Tracheal epithelial cell (primary cell): ENCODE results near the gene TOB1. TPM values are rescaled to one million over a fixed set of nuclear protein-coding genes. Genes with fewer than 3 reads are reported as not detected.

ENCODE experiments used
- total RNA-seq: library from RNA; depleted of rRNA; stranded (reverse); fragments of >200 nt; gene quantifications from 2 replicates; pipeline ENCODE4 v1.2.1, GENCODE V29; 2014

TOB1 gene, protein sequence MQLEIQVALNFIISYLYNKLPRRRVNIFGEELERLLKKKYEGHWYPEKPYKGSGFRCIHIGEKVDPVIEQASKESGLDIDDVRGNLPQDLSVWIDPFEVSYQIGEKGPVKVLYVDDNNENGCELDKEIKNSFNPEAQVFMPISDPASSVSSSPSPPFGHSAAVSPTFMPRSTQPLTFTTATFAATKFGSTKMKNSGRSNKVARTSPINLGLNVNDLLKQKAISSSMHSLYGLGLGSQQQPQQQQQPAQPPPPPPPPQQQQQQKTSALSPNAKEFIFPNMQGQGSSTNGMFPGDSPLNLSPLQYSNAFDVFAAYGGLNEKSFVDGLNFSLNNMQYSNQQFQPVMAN
- 16.1 and 17.9 TPM in 2 replicates for total RNA-seq

DNA sequence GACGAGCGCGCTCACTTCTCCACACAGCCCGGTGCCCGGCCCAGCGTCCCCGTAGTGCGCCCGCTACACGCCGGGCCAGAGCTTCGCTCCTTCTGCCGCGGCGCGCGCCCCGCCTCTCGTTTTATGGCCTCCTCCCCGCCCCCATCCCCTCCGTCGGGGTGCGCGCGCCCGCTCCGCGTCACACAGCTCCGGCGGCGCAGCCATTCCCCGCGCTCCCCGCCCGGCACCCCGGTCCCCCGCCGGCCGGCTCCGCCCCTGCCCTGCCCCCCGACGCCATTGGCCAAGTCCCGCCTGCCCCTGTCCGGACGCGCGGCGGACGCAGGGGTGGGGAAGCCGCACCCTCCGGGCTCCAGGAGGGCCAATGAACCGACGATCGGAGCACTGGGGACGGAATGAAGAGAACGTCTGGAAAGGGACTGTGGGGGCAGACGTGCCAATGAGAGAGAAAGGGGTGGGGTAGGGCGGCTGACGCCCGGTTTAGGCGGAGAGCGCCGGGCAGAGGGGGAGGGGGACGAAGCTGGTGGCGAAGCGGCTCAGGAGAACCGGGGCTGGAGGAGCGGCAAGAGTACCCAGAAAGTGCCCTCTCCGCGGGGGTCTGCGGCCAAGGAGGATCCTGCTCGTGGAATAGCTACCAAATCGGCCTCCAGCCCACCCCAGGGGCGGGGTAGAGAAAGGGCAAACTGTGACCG is at the start of gene TOB1:
TOB1 (minus strand) TSS at position 94 of the 689 bp plus-strand sequence. CDS start 2,337 bp downstream, outside the sequence.

DNA sequence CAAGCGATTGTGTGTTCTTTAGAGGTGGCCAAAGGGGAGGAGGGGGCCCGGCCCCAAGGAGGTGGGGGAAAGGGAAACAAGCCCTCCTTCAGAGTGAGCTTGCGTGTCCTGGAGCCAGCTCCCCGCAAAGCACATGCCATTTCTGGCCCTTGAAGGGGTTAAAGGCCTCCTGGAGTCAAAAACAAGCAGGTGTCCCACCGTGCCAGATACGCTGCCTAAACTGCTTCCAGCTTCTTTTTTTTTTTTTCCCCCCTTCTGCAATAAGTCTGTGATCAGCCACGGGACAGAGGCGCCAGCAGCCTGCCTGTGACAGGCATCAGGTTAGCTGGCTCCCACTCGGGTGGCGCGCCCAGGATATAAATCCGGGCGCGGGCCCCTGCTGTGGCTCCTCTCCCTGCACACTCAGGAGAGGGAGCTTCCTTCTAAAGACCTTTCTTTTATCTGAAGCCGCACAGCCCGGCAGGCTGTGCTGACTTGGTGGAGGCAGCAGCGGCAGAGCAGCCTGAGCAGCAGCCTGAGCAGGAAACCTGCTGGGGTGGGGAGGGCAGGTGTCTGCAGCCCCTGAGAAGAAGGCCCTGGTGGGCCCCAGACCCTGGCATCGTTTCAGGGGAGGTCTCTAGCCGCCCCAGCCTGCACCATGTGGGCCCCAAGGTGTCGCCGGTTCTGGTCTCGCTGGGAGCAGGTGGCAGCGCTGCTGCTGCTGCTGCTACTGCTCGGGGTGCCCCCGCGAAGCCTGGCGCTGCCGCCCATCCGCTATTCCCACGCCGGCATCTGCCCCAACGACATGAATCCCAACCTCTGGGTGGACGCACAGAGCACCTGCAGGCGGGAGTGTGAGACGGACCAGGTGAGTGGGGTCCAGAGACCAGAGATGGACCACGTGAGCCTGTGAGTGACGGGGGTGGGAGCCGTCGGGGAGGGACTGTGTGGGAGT is 30.6 kb downstream of the TOB1 start, which contains the start of gene WFIKKN2:
WFIKKN2 (plus strand) TSS at position 286 of the 934 bp plus-strand sequence; CDS start at position 638, 352 bp downstream.

Other genes starting within 250 kb of the TOB1 start
- gene ABCC3, start 231.5 kb downstream of the TOB1 start, total RNA-seq, result 30.4 and 36.7 TPM in 2 replicates
- gene ANKRD40, start 158.4 kb downstream of the TOB1 start, total RNA-seq, result 24.8 and 28.3 TPM in 2 replicates
- 14.2 and 15.3 TPM in 2 replicates for gene LUC7L3, start 146.8 kb downstream of the TOB1 start, total RNA-seq
- 0.48 TPM in 1 of 2 replicates, not detected in the other for gene ANKRD40CL, start 98.8 kb downstream of the TOB1 start, total RNA-seq
- not detected in 2 replicates for gene WFIKKN2, start 30.8 kb downstream of the TOB1 start, total RNA-seq